Ramos (cell line): Measurements from ENCODE around the gene TIAM2.

ENCODE experiments used
- in situ Hi-C: fragments of 300-500 bp; cut with MboI; formaldehyde crosslinking; loops from one replicate; pipeline ENCODE4 v1.14.3; 2022; ENCODE audit warnings: low sequenced_read_pairs; ENCODE audit not compliant: unreplicated experiment

TIAM2 gene

DNA sequence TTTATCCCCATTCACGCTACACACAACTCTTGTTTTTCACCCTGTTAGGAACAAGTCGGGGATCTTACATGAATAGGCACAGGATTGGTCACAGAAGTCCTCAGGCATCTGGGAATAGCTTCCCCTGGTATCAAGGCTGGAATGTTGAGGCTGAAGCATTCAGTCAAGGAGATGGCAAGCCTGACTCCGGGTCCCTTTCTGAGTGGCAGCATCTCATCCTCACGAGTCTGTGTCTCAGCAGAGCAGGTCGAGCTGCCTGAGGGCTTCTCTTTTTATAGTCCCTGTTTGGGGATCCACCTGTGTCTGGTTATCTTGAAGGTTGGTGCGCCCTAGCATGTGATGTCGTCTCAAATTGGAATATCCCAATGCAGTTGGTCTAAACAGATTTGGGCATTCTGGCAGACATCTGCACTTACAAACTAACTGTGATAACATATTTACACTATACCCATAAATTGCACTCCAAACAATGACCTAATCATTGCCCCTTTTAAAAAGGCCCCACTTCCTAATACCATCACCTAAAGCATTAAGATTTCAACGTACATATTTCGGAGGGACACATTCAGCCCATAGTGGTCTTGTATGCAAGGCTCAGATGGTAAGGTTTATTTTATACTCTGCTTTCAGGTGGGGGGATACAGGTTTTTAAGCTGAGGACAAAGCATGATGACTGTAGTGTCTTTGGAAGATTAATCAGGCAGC lies 156.0 kb downstream of the TIAM2 start:
- in situ Hi-C loops, result no loop called here

DNA sequence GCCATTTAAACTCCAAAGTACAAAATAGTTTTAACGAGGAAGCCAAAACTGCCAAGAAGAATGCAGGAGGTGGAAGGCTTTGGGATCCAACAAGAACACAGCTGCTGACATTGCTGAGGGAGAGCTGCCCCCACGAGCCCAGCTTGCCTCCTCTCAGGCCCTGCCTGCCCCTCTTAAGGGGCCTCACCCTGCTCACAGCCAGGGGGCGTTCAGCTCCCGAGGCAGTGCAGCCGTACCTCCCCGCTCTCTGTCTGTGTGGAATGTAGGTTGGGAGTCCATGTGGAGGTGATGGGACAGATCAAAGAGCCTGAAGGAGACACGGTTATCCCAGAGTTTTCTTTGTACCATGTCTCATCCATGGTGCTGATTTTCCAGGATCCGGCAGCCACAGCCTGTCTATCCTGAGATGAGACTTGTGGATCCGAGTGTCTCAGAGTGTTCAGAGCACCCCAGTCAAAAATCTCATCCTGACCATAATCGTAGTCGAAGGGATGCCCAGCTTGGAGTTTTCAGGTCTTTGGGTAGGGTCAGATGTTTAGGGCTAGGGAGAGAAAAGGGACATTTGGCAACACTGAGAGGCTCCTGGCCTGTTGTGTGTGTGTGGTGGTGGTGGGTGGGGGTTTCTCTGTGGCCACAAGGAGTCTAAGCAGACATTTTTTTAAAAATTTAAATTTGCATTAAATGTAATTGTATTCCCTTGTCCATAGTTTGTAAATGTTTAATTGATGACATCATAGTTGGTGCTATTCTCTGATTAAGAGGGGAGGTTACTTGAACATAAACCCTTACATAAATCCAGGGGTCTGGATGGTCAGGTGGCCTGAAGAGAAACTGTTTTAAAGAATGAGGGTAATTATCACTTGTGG lies 157.3 kb downstream of the TIAM2 start:
- in situ Hi-C loops, result no loop called here

DNA sequence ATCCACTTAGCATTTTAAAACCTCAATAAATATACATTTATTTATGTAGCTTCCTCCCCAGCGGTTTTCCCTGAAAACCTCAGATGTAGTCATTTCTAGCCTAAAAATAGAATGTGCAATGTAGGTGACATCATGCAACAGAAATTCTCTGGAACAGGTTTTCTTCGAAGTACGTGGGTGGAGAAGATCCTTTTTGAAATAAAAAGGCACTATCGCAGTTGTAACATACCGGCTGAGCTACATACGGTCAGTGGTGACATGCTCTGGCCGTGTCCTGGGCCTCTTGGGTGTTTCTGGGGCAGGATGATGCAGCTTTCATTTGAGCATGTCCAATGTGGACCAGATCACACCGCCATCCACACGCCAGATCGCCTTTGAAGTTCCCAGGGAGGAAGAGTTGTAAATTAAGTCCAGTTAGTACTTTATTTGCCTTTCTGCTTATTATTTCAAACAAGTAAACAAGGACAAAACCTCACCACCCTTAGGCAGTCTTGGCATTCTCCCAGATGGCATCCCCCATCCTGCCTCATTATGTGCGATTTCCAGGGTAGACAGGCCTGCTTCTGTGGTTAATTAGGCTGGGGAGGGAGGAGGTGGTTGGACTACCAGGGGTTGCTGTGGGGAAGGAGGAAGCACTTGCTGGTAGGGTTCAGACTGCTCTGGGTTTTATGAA lies 159.2 kb downstream of the TIAM2 start:
- in situ Hi-C loops, result no loop called here

DNA sequence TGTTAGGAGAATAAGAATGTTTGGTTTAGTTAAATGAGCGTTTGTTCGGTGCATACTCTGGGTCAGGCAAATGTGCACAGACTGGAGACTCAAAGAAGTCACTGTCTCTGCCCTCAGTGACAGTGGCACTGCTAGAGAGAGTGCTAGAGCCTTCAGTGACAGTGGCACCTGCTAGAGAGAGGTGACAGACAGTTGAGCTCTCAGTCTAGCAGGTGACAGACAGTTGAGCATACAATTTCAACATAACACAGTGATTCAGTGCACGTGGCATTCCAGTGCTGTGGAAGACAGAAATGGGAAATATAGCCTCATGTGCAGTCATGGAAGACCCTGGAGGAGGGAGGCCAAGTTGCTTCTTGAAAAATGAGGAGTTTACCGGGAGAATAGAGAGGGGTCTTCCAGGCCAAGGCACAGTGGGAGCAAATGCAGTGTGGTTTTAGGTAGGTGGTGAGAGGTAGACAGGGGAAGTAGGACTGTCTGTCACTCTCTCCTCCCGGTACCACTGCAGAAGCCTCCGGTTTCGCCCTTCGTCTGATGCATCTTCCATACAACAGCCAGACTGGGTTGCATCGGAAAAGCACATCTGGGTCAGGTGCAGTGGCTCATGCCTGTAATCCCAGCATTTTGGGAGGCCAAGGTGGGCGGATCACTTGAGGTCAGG lies 160.8 kb downstream of the TIAM2 start:
- in situ Hi-C loops, result no loop called here

DNA sequence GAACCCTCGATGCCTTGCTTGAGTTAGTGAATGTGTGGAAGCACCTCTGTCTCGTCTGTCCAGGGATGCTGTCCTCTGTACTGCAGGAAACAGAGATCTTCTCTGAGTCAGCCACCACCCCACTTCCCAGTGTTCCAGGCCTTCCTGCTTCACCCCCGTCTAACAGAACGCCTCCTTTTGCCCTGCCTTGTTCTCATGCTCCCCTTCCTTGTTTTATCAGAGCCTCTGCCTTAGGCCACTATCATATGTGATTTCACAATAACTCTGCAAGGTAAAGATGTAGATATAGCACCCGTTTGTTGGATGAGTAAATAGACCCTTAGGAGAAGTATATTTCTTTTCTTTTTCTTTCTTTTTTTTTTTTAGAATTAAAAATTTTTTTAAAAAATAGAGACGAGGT lies 162.0 kb downstream of the TIAM2 start:
- in situ Hi-C loops, result no loop called here

DNA sequence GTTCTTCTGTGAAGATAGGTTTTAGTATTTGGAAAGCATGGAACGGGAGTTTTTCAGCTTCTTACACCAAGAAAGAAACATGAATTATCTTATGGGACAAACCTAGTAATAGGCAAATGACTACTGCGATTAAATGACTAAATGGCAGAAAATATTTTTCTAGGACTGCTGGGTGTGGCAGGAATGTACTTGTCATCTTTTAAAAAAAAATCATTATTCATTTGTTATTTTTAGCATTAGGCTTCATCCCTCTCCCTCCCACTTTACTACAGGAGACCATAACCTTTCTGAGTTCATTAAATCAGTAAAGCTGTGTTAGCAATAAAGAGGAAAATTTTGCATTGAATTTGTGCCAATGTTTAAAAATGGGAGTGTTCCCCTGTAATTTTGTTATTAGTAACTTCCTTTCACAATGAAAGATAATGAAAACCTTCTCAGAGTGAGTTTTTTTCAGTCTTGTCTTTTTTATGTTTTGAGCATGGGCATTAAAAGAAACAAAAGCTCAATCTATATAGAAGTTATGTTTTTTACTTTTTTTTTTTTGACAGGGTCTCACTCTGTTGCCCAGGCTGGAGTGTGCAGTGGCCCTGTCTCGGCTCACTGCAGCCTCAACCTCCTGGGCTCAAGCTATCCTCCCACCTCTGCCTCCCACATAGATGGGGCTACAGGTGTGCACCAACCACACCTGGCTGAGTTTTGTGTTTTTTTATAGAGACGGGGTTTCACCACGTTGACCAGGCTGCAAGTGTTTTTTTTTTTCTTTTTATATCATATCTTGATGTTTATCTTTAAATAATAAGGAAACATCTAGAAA lies 163.1 kb downstream of the TIAM2 start:
- in situ Hi-C loops, result no loop called here

DNA sequence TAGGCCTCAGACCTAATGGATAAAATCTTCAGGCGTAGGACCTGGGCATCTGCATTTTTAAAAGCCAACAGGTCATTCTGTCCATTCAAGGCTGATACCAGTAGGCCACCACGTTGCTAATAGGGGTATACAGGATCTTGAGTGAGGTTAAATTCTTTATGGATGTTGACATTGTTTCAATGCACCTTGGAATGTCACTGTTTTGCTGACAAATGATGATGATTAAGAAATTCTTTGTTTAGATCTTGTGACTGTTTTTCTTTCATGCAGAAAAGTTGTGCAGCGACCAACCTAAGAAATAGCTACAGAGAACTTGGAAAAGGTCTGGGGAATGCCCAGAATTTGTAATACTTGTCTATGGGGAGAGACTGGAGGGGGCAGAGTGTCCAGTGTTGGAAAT lies 167.6 kb downstream of the TIAM2 start:
- in situ Hi-C loops, result no loop called here

DNA sequence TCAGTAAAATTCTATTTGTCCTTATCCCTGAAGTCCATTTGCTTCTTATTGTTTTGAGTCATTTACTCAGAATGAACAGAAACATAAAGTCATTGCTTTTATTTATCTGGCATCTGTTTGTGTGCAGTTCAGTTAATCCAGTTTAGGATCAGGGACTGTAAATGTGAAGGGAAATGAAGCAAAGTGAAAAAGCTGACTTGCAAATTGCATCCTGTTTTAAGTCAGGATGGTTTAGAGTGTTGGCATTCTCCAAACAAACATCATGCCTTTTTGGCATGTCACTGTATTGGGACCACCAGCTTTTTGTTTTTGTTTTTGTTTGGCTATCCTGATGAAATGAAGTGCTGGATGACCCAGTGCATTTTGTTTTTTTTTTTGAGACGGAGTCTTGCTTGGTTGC lies 168.5 kb downstream of the TIAM2 start:
- in situ Hi-C loops, result no loop called here

DNA sequence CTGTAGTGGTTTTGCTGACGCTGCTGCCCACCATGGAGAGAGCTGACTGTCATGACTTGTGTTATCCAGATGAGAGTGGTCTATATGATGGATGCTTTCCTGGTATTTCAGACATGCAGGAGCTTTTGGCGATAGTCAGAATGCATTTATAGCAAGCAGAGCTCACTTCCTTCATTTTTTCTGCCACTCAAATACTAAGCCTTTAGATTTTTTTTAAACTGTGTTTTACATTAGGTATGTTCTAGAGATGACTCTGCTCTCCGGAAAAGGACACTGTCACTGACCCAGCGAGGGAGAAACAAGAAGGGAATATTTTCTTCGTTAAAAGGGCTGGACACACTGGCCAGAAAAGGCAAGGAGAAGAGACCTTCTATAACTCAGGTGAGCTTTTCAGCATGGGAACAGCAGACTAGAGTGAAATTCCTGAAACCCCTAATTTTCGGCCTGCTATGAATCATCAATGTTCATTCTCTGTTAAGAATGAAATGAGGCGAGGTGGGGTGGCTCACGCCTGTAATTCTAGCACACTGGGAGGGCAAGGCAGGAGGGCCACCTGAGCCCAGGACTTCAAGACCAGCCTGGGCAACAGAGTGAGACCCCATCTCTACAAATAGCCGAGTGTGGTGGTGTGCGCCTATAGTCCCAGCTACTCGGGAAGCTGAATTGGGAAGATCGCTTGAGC lies 170.1 kb downstream of the TIAM2 start:
- in situ Hi-C loops, result no loop called here

DNA sequence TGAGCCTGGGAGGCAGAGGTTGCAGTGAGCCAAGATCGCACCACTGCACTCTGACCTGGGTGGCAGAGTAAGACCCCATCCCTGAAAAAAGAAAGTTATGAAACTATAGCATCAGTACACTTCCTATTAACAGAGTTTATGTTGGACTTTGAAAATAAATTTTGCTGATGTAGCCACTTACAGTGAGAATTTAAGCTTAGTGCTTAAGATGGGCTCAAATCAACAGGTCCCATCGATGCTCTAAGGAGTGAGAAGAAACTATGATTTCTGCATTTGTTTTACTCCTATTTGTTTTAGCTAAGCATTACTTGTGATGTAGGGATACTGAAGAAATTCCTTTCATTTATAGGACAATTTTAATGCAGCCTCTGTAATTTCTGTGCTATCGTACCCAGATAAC lies 175.4 kb downstream of the TIAM2 start:
- in situ Hi-C loops, result loop anchor here (5.0 to 10.0 kb wide), 2 partner anchors 238 to 496 kb away; no protein-coding TSS in a partner anchor

DNA sequence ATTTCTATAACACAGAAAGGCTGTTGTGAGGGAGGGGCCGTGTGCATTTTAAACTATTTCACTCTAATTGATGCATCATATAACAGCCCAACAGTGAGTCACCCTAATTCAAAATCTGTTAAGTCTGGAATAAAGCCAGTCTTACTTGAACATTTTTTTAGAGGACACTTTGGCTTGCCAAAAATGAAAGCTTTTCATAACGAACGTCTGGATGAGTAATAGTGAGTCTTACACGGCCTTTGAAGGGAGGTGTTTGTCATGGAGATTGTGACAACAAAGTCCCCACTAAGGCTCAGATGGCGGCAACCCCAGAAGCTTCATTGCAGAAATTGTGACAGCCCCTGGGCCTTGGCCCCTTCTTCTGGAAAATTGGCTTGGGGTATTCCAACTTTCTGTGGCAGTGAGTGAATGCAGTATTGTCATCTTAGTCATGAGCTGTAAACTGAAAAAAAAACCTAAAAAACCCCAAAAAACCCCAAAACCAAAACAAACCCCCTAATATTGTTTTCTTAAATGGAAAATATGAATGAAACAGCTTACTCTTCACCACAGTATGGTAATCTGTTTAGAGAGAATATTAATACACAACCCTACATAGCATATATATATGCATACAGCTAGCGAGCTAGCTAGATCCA lies 176.1 kb downstream of the TIAM2 start:
- in situ Hi-C loops, result loop anchor here (5.0 to 10.0 kb wide), 2 partner anchors 239 to 496 kb away; no protein-coding TSS in a partner anchor

DNA sequence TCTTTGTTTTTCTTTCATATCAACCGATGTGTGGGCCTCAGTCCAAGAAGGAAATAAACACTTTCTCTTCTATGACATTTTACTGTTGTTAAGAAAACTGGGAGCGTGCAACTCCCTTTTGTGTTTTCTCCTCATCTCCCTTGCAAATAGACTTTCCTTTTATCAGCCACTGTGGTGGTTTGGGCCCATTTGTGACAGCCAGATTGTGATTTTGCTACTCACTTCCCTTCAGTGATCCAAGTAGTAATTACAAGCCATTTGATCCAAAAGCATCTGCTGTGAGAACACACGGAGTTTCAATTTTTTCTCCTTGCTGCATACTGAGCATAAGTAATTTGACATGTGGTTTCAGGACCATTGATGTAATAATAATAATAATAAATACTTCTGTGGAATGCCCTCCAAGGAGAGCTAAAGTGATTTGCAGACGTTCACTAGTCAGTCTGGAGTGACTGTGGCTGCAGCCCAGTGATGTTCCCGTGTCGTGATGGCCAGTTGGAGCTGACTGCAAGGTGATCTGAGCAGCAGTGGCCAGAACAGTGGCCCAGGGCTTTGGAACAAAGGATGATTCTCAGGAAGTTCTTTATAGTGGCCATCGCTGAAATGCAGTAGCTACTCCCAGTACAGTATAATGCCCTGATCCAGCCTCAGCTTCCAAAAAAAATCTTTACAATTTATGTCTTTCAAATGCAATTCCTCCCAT lies 176.8 kb downstream of the TIAM2 start:
- in situ Hi-C loops, result loop anchor here (5.0 to 10.0 kb wide), 2 partner anchors 240 to 497 kb away; no protein-coding TSS in a partner anchor

DNA sequence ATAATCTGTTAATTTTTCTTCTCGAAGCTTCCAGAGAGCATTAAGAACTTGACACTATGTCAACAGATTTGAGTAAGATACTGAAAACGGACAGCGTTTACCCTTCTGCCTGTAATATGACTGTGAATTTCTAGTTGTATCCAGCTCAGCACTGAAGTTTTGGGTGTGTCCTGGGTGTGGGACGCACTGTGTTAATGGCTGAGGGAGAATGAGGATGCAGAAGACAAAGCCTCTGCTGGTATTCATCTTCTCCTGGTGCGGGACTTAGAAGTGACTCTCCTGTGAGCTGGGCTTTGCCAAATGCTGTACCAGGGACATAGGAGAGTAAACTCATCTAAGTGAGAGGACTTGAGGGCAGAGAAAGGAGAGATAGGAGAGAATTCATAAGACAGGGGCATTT lies 178.4 kb downstream of the TIAM2 start:
- in situ Hi-C loops, result loop anchor here (5.0 to 10.0 kb wide), 2 partner anchors 241 to 499 kb away; no protein-coding TSS in a partner anchor

DNA sequence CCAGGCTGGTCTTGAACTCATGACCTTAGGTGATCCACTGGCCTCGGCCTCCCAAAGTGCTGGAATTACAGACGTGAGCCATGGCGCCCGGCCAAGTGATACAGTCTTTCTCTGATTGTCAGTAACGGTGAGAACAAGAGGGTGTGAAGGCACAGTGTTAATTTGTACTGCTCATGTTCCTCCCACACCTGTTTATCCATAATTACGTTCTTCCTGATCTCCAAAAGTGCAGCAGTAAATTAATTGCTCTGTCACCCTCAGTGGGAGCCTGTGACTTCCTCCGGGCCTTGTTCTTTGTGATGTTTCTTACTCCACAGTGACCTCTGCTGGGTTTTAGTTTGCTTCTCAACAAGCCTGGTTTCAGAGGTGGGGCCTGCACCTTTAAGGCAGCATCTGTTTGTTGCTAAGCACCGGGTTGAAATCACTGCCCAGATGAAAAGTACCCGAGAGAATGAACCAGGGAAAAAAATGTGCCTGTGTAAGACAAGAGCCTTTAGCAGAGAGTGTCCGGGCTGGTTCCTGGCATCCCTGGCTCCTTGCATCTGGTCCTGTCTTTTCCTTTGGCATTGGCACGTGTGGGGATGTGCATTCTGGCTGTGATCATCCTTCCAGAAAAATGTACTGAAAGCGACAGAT lies 179.6 kb downstream of the TIAM2 start:
- in situ Hi-C loops, result loop anchor here (5.0 to 10.0 kb wide), 2 partner anchors 242 to 500 kb away; no protein-coding TSS in a partner anchor

DNA sequence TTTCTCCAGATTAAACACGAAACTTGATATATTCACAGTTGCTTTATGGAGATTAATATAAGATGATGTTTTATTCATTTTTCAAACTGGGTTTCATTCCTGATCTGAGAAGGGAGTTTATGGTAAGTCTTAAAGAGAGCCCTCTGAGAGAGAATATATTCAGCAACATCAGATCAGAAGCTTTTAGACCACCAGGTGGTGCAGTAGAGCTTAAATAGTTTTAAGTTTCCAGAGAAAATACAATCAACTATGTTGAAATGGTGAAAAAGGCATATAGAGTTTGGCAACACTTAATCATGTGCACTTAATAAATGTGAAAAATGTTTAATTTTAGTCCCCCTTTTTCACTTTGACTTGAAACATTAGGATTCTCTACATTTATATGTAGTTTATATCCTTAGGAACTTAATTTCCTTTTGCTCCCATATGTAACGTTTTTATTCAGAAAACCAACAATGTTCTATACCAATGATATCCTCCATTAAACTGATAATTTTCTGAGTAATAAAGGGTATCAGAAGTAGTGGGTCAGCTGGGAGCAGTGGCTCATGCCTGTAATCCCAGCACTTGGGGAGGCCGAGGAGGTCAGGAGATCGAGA lies 182.3 kb downstream of the TIAM2 start:
- in situ Hi-C loops, result loop anchor here (10.0 kb wide), 1 partner anchor 503 kb away; no protein-coding TSS in a partner anchor

DNA sequence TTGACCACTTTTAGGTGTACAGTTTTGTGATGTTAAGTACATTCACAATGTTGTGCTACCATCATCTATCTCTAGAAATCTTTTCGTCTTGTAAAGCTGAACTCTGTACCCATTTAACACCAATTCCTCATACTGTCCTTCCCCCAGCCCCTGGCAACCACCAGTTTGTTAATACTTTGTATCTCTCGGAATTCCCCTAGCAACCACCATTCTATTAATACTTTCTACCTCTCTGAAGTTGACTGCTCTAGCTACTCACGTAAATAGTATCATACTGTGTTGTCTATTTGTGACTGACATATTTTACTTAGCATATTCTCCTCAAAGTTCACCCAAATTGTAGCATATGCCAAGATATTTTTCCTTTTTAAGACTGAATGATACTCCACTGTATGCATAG lies 186.4 kb downstream of the TIAM2 start:
- in situ Hi-C loops, result no loop called here

DNA sequence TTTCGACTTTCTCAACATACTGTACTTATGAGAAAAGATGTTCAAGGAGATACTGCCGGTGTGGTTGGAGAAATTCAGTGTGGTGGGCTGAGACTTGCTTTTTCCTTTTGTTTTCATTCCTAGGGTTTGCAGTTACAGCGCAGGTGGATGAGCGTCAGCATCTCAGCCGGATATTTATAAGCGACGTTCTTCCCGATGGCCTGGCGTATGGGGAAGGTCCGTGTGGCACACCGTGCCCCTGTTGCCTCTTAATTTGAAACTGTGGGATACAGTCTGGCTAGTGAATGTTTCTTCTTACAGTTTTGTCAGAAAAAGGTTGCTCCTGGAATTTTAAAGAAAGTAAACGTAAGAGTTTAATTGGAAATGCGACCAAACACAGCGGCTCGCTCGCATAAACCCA lies 187.0 kb downstream of the TIAM2 start:
- in situ Hi-C loops, result no loop called here
